Endothelial cell of umbilical vein (primary cell): ENCODE measurements around the gene PSMA8. TPM values are rescaled to one million over a fixed set of nuclear protein-coding genes. Genes with fewer than 3 reads are reported as not detected.
"Not testable (repeated sequence)": the region's sequence is repeated elsewhere in the genome, so short reads cannot be mapped to it uniquely, and the experiment has no call there.

ENCODE experiments used
- BruUV-seq: library from RNA; stranded (reverse); fragments of 400-500 nt; replicated peaks from 2 replicates; lab custom pipeline; 2021; lab: Mats Ljungman, UMichigan
- CTCF ChIA-PET: fragments of 300-600, 350-600 bp; sonication (Branson Sonifier 250); formaldehyde crosslinking; loops from one replicate; lab custom pipeline; 2021; ENCODE audit warnings: antibody characterized with exemption, inconsistent platforms; lab: Charles Lee
- POLR2A ChIA-PET: fragments of 300-600, 350-600 bp; sonication (Branson Sonifier 250); formaldehyde crosslinking; loops from one replicate; lab custom pipeline; 2021; ENCODE audit warnings: antibody characterized with exemption, inconsistent platforms; lab: Charles Lee
- DNase-seq: peaks from one replicate; pipeline ENCODE4 v3.0.0-alpha.2; 2011; ENCODE audit warnings: low read depth, low spot score
- FAIRE-seq: peaks from 2 replicates; lab custom pipeline; 2011; peaks lifted over from hg19 to GRCh38; lab: Jason Lieb, UNC
- H2AFZ ChIP-seq: 2 replicates; pipeline ENCODE4 v1.6.0; 2012; ENCODE audit warnings: low read depth, low read length, control low read depth, inconsistent platforms
- H3K27ac ChIP-seq: 2 replicates; pipeline ENCODE4 v1.5.1; 2011; ENCODE audit warnings: low read depth, mild to moderate bottlenecking, control low read depth, low read length, moderate library complexity; ENCODE audit not compliant: insufficient read depth
- H3K27me3 ChIP-seq, 2 experiments: 2 replicates each; pipeline versions ENCODE4 v1.6.0 to v1.6.1; 2011; ENCODE audit warnings: low read length in 2 of 2, mixed read lengths in 1 of 2; ENCODE audit not compliant: control insufficient read depth in 2 of 2, insufficient read depth in 2 of 2
- H3K36me3 ChIP-seq, 2 experiments: 2 replicates in 1 of 2; 3 replicates in 1 of 2; pipeline ENCODE4 v1.5.1; 2011; ENCODE audit warnings: low read length in 2 of 2, mild to moderate bottlenecking in 1 of 2, moderate library complexity in 1 of 2; ENCODE audit not compliant: control insufficient read depth in 2 of 2, insufficient read depth in 2 of 2; ENCODE audit errors: extremely low read depth in 1 of 2
- H3K4me1 ChIP-seq: 3 replicates; pipeline ENCODE4 v1.5.1; 2011; ENCODE audit warnings: mild to moderate bottlenecking, low read length; ENCODE audit not compliant: control insufficient read depth, insufficient read depth; ENCODE audit errors: extremely low read depth
- H3K4me2 ChIP-seq: 2 replicates; pipeline ENCODE4 v1.6.1; 2011; ENCODE audit warnings: low read length, control low read depth, mixed read lengths; ENCODE audit not compliant: insufficient read depth
- H3K4me3 ChIP-seq, 3 experiments: fragments of 200-600 bp in 1 of 3; sonication (generic), shearing (Covaris generic) in 1 of 3; replicated peaks in 1 of 3; 2 replicates each; pipeline ENCODE4 v1.5.1; 2011 to 2016; ENCODE audit warnings: control low read depth in 3 of 3, low read length in 3 of 3, mild to moderate bottlenecking in 2 of 3, inconsistent platforms in 1 of 3, low read depth in 1 of 3, moderate library complexity in 1 of 3; ENCODE audit not compliant: insufficient read depth in 1 of 3
- H3K79me2 ChIP-seq: 2 replicates; pipeline ENCODE4 v1.6.0; 2012; ENCODE audit warnings: low read length, inconsistent platforms; ENCODE audit not compliant: control insufficient read depth, insufficient read depth
- H3K9ac ChIP-seq: replicated peaks from 2 replicates; pipeline ENCODE3; 2011; ENCODE audit warnings: low read length, control low read depth; ENCODE audit not compliant: insufficient read depth; ENCODE audit errors: extremely low read depth
- H3K9me1 ChIP-seq: replicated peaks from 3 replicates; pipeline ENCODE4 v1.6.0; 2011; ENCODE audit warnings: mild to moderate bottlenecking, low read length; ENCODE audit not compliant: control insufficient read depth, insufficient read depth; ENCODE audit errors: extremely low read depth
- H3K9me3 ChIP-seq: replicated peaks from 2 replicates; pipeline ENCODE4 v1.5.1; 2012; ENCODE audit warnings: low read length, inconsistent platforms; ENCODE audit not compliant: control insufficient read depth, insufficient read depth
- H4K20me1 ChIP-seq: replicated peaks from 2 replicates; pipeline ENCODE3; 2011; ENCODE audit warnings: mild to moderate bottlenecking, low read length; ENCODE audit not compliant: control insufficient read depth, insufficient read depth; ENCODE audit errors: extremely low read depth
- JUN ChIP-seq: IDR thresholded peaks from 2 replicates; pipeline ENCODE4 v1.6.1; 2011; ENCODE audit warnings: borderline replicate concordance, low read depth; ENCODE audit not compliant: insufficient read length, insufficient read depth
- MYC ChIP-seq: IDR thresholded peaks from one replicate; pipeline ENCODE4 v1.6.1; 2011; ENCODE audit warnings: mild to moderate bottlenecking, low read depth, low read length
- dilution Hi-C: fragments of 300-500 bp; cut with MboI; formaldehyde crosslinking; loops from one replicate; pipeline ENCODE4 v1.15.0; 2019; ENCODE audit warnings: low sequenced_read_pairs; ENCODE audit not compliant: extremely low pct_ligation_motif_present
- intact Hi-C: fragments of 100-400 bp; cut with micrococcal nuclease; formaldehyde crosslinking; loops from one replicate; pipeline ENCODE4 v1.10.0; 2022
- polyA plus RNA-seq, 4 experiments: library from polyadenylated mRNA; depleted of rRNA in 3 of 4; stranded (reverse) in 3 of 4; unstranded in 1 of 4; fragments of >200 nt; gene quantifications; 2 replicates each; pipeline versions ENCODE4 v1.2.1 to v1.2.3, GENCODE V29; 2011 to 2012; ENCODE audit warnings: missing spikeins in 1 of 4
- total RNA-seq: library from RNA; stranded (reverse); gene quantifications from 2 replicates; pipeline ENCODE4 v1.2.3, GENCODE V29; 2021

Gene PSMA8
- total and polyA plus RNA-seq, 2 donors (not counting 3 experiments of a cell fraction or from before 2014, with no cell fraction given), result not detected

GRCh38 chr18:26121476-26121875 lies 12.2 kb upstream of the PSMA8 start:
- Histone ChIP-seq H3K9me3 (no peaks in the 10 kb centered on the region), H3K4me2 (no peak overlapping the region), H3K27ac (no peak overlapping the region), H3K4me1 (no peaks in the 10 kb centered on the region), H2AFZ (no peak overlapping the region), H3K9ac (no peak overlapping the region), H4K20me1 (no peaks in the 10 kb centered on the region), H3K79me2 (no peaks in the 10 kb centered on the region), H3K27me3 (no peaks in the 10 kb centered on the region), H3K4me3 (no peak overlapping the region), H3K36me3 (no peaks in the 10 kb centered on the region), H3K9me1 (peaks cover 3% of the 10 kb centered on the region)
- no TSS peak for BruUV-seq
- intact Hi-C loops (no loop called here), dilution Hi-C loops (no loop called here)
- DNase-seq (no peak), FAIRE-seq (no peak)
- CTCF ChIA-PET, result no interaction called here
- POLR2A ChIA-PET, result no interaction called here
- TF ChIP-seq MYC, result no peak
- no peak for TF ChIP-seq JUN

- H3K9me1 ChIP-seq, H3K27ac ChIP-seq, H4K20me1 ChIP-seq, H3K9me3 ChIP-seq, H3K4me1 ChIP-seq, POLR2A ChIA-PET, H3K36me3 ChIP-seq, dilution Hi-C loops, intact Hi-C loops, DNase-seq, H2AFZ ChIP-seq, CTCF ChIA-PET, H3K79me2 ChIP-seq, H3K4me2 ChIP-seq, H3K4me3 ChIP-seq, H3K27me3 ChIP-seq, H3K9ac ChIP-seq, BruUV-seq, FAIRE-seq: not testable (repeated sequence)
Measured at GRCh38 chr18:26121994-26122393, 11.7 kb upstream of the PSMA8 start.
